Right cardiac atrium (tissue), 5 donors: ENCODE measurements around the gene ARSK. TPM values are rescaled to one million over a fixed set of nuclear protein-coding genes. Genes with fewer than 3 reads are reported as not detected.

ENCODE experiments used
- ATAC-seq, 2 donors: fragments of 200-7000 bp; cut with Tn5 transposase; one replicate each; pipeline versions ENCODE4 v1.8.0 to v1.9.1; 2020; ENCODE audit warnings: moderate library complexity in 2 of 2, mild to moderate bottlenecking in 1 of 2
- DNase-seq, 3 donors: peaks; one replicate each; pipeline ENCODE4 v3.0.0-alpha.2; 2020
- H3K27ac ChIP-seq: one replicate; pipeline ENCODE4 v1.5.1; 2013; ENCODE audit warnings: mild to moderate bottlenecking, low read length, control low read depth, moderate library complexity
- H3K27me3 ChIP-seq: one replicate; pipeline ENCODE4 v1.6.1; 2013; ENCODE audit not compliant: control insufficient read depth, insufficient read depth
- H3K4me1 ChIP-seq: one replicate; pipeline ENCODE4 v1.6.1; 2013; ENCODE audit warnings: low read length; ENCODE audit not compliant: control insufficient read depth, insufficient read depth
- H3K4me3 ChIP-seq: one replicate; pipeline ENCODE4 v1.5.1; 2013; ENCODE audit warnings: low read length, control low read depth
- H3K9me3 ChIP-seq: one replicate; pipeline ENCODE4 v1.6.1; 2013; ENCODE audit warnings: low read length; ENCODE audit not compliant: control insufficient read depth
- WGBS: extraction: QIAGEN DNeasy Blood & Tissue Kit; methylation state at CpG from one replicate; pipeline ENCODE4 v1.1.7; 2013; 5-methylcytosine and 5-hydroxymethylcytosine counted together
- intact Hi-C, 4 donors: fragments of 100-400 bp; cut with DNase I; formaldehyde crosslinking; loops; one replicate each; pipeline versions ENCODE4 v1.11.0 to v1.14.0; 2022 to 2023
- polyA plus RNA-seq: library from polyadenylated mRNA; stranded (reverse); fragments of 200-250 nt; gene quantifications from one replicate; pipeline ENCODE4 v1.2.3, GENCODE V29; 2013
- total RNA-seq, 4 donors: library from RNA; stranded (reverse); fragmentation: NEBNext Ultra II Directional; extraction: Animal tissue kit (Norgen Biotek cat#: 25700); gene quantifications; one replicate each; pipeline ENCODE4 v1.2.1, GENCODE V29; 2021
- donor health status: healthy with polysubstance abuse.
- donor health status: DM: no; HTN: yes; CAD: no.
- donor health status: DM: no; HTN: no; CAD: no.
- donor health status: DM: no; HTN: yes; CAD: no; lungs with severe emphysema.
- donor health status: DM: yes; HTN: yes; CAD: no.

ARSK gene
- total and polyA plus RNA-seq, 5 donors, result 3.6 to 5.2 (median 4.2) TPM

DNA sequence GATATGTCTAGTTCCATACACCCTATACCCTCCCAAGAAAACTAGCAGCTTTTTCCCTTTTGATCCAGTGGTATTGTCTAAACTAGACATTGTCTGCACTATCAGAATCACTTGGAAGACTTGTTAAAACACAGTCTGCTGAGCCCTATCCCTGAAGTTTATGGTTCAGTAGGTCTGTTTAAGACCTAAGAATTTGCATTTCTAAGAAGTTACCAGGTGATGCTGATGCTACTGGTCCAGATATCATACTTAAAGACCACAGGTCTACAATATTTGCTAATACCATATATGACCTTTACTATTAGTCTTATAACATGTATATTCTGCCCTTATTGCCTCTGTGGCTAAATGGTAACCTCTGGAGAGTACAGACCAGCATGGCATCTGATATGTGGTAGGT lies 23.4 kb upstream of the ARSK start:
- H3K4me3 ChIP-seq, result no peak overlapping the region
- no peaks in the 10 kb centered on the region for H3K9me3 ChIP-seq
- H3K27me3 ChIP-seq, result no peaks in the 10 kb centered on the region
- DNase-seq (no peak), ATAC-seq (no peak)
- intact Hi-C loops, result no loop called here
- H3K4me1 ChIP-seq, result no peaks in the 10 kb centered on the region
- H3K27ac ChIP-seq, result no peak overlapping the region

DNA sequence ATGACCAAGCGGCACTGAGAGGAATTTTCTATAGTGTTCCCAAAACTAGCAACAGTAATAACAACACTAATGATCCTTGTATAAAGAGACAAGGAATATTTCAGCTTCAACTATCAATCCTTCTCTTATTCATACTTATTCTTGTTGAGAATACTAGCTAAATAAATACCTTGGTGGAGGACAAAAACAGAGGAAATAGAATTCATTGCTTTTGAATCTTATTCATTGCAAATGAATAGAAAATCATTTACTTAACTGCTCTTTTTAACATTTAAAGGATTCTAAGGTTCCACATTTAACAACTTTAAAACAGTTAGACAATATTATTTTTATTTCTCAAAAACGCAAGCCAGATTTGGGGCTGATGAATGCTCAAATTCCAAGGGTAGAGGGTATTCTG lies 22.5 kb upstream of the ARSK start:
- WGBS, result 91% methylated on average over 2 of the region's 2 CpGs
- no peaks in the 10 kb centered on the region for H3K4me1 ChIP-seq
- no peaks in the 10 kb centered on the region for H3K27me3 ChIP-seq
- ATAC-seq, result no peak
- H3K27ac ChIP-seq, result no peak overlapping the region
- intact Hi-C loops, result no loop called here
- H3K4me3 ChIP-seq, result no peak overlapping the region
- DNase-seq, result no peak
- H3K9me3 ChIP-seq, result no peaks in the 10 kb centered on the region

DNA sequence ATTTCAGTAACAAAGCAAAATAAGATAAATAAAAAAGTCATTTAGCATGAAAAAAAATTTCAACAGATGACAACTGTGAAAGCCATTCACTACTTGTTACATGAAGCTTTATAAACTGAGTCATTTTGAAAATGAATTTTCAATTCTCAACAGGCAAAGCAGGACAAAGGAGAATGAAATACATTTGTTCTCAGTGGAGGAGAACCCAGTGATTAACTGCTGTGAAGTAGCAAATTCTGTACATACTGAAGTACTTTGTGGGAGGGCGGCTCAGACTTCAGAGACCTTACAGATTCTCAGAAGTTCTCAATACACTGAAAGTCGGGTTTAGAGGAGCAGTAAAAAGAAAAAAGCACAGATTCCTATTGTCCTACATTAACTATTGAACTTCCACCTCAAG lies 21.8 kb upstream of the ARSK start:
- 65% methylated on average over 2 of the region's 2 CpGs for WGBS
- intact Hi-C loops, result no loop called here
- H3K4me3 ChIP-seq, result no peak overlapping the region

DNA sequence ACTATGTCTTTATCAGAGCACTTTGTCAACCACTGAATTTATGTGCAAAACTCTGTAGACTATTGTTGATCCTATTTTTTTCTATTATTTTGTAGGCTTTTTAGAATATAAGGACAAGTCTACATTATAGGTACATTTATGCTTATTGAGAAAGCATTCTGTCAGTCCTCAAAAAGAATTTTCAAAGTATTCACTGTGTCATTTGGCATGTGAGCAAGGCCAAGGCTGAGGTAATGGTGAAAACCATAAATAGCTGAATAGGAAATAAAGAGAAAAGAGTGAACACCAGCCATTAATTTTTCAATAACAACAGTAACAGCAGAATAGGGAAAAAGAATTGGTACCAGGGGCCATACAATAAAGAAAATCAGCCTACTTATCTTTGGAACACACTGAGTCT lies 21.1 kb upstream of the ARSK start:
- Histone ChIP-seq H3K4me3 (no peak overlapping the region), H3K27me3 (no peaks in the 10 kb centered on the region), H3K4me1 (no peaks in the 10 kb centered on the region), H3K27ac (no peak overlapping the region), H3K9me3 (no peaks in the 10 kb centered on the region)
- no peak for ATAC-seq
- DNase-seq, result no peak
- intact Hi-C loops, result no loop called here

More for the DNA sequence above, 21.8 kb upstream of the ARSK start:
- no peak for DNase-seq
- Histone ChIP-seq H3K27me3 (no peaks in the 10 kb centered on the region), H3K27ac (no peak overlapping the region), H3K4me1 (no peaks in the 10 kb centered on the region), H3K9me3 (no peaks in the 10 kb centered on the region)
- no peak for ATAC-seq

DNA sequence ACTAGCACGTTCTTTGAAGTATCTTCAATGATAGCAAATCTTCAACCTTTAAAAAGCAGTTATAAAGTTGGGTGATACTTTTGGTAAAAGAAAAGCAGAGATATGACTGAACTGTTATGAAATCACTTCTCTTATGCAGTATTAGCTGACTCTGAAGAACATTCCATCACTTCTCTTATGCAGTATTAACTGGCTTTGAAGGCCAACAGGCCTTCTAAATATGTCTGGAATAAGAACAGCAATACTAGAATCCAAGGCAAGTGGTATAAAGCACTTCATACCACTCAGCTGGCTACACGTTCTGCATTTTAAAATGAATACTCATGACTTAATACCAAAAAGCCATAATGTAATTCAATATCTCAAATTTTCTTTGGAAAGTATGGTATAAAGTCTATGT lies 17.4 kb upstream of the ARSK start:
- Histone ChIP-seq H3K4me3 (no peak overlapping the region), H3K4me1 (no peaks in the 10 kb centered on the region), H3K27ac (no peak overlapping the region), H3K9me3 (no peaks in the 10 kb centered on the region), H3K27me3 (no peaks in the 10 kb centered on the region)
- ATAC-seq, result no peak
- 68% methylated on average over 2 of the region's 2 CpGs for WGBS
- intact Hi-C loops, result no loop called here
- DNase-seq, result no peak

DNA sequence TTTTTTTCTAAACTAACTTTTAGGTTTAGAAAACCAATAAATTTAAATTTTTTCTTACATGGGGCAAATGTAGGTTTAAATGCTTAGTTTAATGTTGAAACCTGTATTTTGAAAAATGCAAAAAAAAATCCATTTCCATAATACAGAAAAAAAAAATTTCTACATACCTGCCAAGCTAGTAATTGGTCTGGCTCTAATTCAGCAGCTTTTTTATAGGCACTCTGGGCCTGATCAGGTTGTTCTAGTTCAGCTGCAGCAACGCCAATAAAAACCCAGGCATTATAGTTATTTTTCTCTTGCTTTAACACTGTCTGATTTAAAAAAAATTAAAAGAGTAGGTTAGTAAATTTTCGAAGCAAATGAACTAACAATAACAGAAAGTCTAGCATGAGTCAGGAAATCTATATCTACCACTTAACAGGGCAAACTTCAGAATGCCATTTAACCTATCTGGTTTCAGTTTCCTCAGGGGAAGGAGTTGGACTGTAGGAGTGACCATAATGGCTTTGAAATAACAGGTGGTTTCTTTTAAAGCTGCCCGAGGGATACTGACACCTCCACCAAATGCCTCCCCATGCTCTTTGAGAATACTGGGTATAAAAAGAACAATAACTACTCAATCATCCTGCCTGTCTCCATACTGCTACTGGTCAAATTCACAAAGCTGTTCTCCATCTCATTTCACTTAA lies 11.7 kb upstream of the ARSK start:
- no peaks in the 10 kb centered on the region for H3K9me3 ChIP-seq
- no peak overlapping the region for H3K4me3 ChIP-seq
- H3K4me1 ChIP-seq, result no peaks in the 10 kb centered on the region
- no peak overlapping the region for H3K27ac ChIP-seq
- intact Hi-C loops, result no loop called here
- no peak for DNase-seq
- WGBS, result 54% methylated on average over 3 of the region's 3 CpGs
- H3K27me3 ChIP-seq, result no peaks in the 10 kb centered on the region
- no peak for ATAC-seq

DNA sequence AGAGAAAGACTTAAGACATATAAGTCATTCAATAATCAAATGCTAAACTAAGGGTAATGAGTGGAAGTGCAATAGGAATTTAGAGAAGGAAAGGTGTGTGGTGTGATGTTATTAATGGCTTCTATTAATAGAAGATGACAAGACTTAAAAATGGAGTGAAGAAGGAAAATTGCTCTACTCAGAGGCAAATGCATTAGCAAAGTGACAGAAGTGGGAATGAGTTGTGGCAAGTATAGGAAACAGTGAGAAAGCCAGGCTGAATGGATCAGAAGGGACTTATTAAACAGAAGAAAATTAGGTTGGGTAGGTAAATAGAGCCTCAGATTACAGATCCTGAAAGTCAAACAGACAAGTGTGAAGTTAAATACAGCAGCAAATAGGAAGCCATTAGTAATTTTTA lies 5.9 kb upstream of the ARSK start:
- Histone ChIP-seq H3K27me3 (no peaks in the 10 kb centered on the region), H3K4me1 (no peaks in the 10 kb centered on the region), H3K27ac (no peak overlapping the region), H3K4me3 (no peak overlapping the region), H3K9me3 (no peaks in the 10 kb centered on the region)
- no peak for DNase-seq
- intact Hi-C loops, result no loop called here
- ATAC-seq, result no peak

DNA sequence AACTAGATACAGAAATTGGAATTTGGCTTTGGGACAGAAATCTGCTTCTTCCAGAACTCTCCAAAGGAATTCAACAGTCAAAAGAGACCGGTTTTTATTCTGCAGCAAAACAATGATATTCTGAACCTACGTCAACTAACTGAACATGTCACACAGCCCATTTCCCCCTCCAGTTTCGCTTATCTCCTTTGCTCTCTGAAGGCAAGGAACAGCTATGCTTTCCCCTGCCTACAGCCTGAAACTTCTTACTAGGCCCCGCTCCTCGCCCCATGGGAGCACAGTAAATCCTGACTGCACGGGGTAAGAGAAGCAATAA lies 612 bp upstream of the ARSK start:
- intact Hi-C loops, result no loop called here
- no peak for ATAC-seq

DNA sequence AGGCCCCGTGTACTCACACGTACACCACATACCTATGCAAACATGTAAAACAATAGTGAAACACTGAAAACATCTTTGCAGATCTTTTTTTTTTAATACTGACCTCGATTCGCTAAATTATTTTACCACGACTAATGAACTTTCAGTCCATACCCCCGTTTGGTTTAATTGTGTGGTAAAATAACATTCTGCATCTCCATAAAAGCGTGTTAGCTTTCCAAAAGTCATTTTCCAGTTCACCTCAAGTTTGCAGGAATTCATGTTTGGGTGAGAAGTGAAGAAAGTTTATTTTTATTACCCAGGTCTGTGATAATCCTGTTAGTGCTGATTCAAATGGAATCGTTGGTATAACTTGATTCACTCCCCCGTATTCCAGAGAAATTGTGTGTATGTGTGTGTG lies 652 bp downstream of the ARSK start:
- no peaks in the 10 kb centered on the region for H3K27me3 ChIP-seq
- no peak for DNase-seq
- H3K27ac ChIP-seq, result peak overlapping the region; percentile 45
- no peaks in the 10 kb centered on the region for H3K4me1 ChIP-seq
- ATAC-seq, result no peak
- H3K9me3 ChIP-seq, result no peaks in the 10 kb centered on the region
- H3K4me3 ChIP-seq, result peak overlapping the region; percentile 69
- intact Hi-C loops, result no loop called here
- under 1% methylated on average over 9 of the region's 9 CpGs for WGBS

More for the DNA sequence above, 612 bp upstream of the ARSK start:
- WGBS, result 1% methylated on average over 6 of the region's 6 CpGs
- Histone ChIP-seq H3K4me3 (peak overlapping the region; percentile 69), H3K9me3 (no peaks in the 10 kb centered on the region), H3K27ac (peak overlapping the region; percentile 76), H3K27me3 (no peaks in the 10 kb centered on the region), H3K4me1 (no peaks in the 10 kb centered on the region)
- DNase-seq, result no peak

DNA sequence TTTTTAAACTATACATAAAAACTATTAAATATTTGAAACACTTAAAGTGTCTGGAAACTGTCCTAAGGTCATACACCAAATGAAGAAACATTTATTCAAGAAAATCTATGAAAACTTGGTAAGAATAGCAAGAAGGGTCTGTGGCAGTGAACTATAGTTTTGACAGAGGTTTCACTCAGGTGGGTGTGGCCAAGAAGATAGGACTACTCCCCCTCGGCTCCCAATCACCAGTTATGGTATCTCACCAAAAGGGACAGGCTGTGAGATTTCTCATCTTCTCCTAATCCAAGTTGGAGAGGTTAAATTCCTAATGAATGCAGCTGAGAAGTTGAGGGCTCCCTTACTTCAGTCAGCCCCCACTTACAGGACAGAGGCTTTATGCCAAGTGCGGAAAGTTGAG lies 2.9 kb downstream of the ARSK start:
- Histone ChIP-seq H3K4me1 (no peaks in the 10 kb centered on the region), H3K27ac (no peak overlapping the region), H3K4me3 (no peak overlapping the region), H3K9me3 (no peaks in the 10 kb centered on the region), H3K27me3 (no peaks in the 10 kb centered on the region)
- WGBS, result 78% methylated on average over 2 of the region's 2 CpGs
- no peak for DNase-seq
- ATAC-seq, result no peak
- intact Hi-C loops, result no loop called here

DNA sequence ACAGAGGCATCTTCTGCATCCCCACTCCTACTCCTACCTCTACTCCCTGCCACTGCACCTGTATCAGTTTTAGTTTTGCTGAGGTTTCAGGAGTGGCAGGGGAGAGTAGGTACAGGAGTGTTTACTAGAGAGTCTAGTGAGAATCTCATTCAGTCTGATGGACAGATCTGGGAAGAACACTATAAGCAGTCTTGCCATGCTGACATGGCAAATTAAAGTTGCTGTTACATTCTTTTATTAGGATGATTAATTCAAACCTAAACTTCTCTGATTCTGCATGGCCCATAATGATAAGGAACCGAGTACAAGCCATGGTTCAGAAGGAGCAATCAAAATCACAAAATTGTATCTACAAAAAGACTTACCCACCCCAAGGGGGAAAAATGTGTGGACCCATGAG lies 7.4 kb downstream of the ARSK start:
- intact Hi-C loops, result no loop called here
- DNase-seq, result no peak
- H3K27me3 ChIP-seq, result no peaks in the 10 kb centered on the region
- H3K4me1 ChIP-seq, result no peaks in the 10 kb centered on the region
- no peaks in the 10 kb centered on the region for H3K9me3 ChIP-seq
- no peak overlapping the region for H3K27ac ChIP-seq
- no peak overlapping the region for H3K4me3 ChIP-seq
- WGBS, result 79% methylated on average over 1 of the region's 1 CpG
- no peak for ATAC-seq

DNA sequence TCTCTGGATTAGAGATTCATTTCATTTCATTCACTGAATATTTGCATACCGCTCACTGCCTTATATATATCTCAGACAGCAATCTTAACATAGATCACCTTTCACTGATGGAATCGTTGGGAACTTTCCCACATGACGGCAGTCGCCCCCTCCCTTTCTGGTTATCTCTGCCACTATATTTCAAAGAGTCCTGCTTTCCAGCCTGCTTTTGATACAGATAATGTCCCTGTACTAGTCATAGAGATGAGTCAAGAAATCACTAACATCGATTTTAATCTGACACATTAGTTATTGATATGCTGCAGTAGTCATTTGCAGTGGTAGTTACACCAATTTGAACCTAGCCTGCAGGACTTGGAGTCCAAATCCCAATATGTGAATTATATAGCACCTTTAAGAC lies 8.5 kb downstream of the ARSK start:
- no peak for DNase-seq
- Histone ChIP-seq H3K4me3 (no peak overlapping the region), H3K27ac (no peak overlapping the region), H3K4me1 (no peaks in the 10 kb centered on the region), H3K27me3 (no peaks in the 10 kb centered on the region), H3K9me3 (no peaks in the 10 kb centered on the region)
- 89% methylated on average over 5 of the region's 5 CpGs for WGBS
- intact Hi-C loops, result no loop called here
- ATAC-seq, result no peak
